ENCODE results near the gene NEIL3.

The NEIL3 gene

GRCh38 chr4:177309522-177310371 is at the start of gene NEIL3:
TSS of gene NEIL3 (plus strand) at chr4:177309874. CDS start at chr4:177309954, 80 bp downstream.
- peak; percentile 93 to 96 for DNase-seq (ENCODE audit: low read depth in 1 of 2, low spot score in 1 of 2)

DNA sequence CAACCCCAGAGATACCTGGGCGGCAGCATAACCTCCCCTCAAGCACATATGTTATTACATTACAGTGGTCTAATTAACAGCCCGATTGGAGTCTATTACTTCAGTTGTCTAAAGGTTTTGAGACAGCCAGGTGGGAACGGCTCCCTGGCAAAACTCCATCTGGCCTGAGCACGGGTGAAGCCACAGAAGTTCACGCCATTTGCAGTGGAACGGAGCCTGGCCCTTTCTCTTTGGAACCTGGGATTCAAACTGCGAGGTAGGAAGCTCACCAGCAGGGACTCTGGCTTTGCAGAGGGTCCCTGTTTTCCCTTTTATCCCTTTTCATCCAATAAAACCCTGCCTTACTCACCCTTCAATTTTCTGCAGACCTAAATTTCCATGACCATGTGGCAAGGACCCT is 45.9 kb upstream of the NEIL3 start:
- DNase-seq (ENCODE audit: low read depth in 1 of 2, low spot score in 1 of 2): no peak

GRCh38 chr4:177264788-177265422 is 44.8 kb upstream of the NEIL3 start:
- no peak for DNase-seq (ENCODE audit: low read depth in 1 of 2, low spot score in 1 of 2)

GRCh38 chr4:177265729-177266128 is 43.9 kb upstream of the NEIL3 start:
- no peak for DNase-seq (ENCODE audit: low read depth in 1 of 2, low spot score in 1 of 2)

DNA sequence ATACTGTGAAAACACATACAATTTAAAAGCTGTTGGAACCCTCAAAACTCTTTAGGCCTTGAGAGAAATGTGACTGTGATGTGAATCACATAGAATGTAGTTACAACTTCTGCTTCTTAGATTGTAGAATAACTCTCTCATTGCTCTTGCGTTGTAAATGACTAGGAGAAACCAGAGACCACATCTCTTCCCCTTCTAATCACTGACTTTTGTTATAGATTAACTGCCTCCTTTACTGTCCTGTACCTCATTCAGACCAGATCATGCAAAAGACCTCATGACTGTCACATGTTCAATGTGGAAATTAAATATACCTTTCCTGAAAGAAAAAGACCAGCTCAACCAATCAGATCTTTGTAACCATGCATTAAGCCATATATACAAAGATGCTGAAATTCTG is 43.2 kb upstream of the NEIL3 start:
- no peak for DNase-seq (ENCODE audit: low read depth in 1 of 2, low spot score in 1 of 2)

GRCh38 chr4:177267911-177268310 is 41.8 kb upstream of the NEIL3 start:
- DNase-seq (ENCODE audit: low read depth in 1 of 2, low spot score in 1 of 2): no peak

DNA sequence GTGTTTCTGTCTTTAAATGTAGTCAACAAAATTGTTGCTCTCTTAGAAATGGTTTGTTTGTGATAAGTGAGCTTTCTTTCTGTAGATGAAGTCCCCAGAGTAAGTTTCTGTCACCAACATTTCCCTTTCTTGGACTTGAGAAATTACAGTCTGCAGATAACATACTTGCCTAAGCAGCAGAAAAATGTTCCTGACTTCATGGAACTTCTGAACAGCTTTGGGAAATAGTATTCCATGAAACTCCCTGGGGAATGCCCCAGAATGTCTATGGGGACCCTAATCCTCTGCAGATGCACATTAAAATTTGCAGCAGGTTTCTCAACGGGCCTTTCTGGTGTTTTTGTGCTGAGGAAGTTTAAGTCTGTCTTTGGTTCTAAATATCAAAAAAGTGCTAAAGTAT is 38.6 kb upstream of the NEIL3 start:
- no peak for DNase-seq (ENCODE audit: low read depth in 1 of 2, low spot score in 1 of 2)

- DNase-seq (ENCODE audit: low read depth in 1 of 2, low spot score in 1 of 2): no peak
Measured at GRCh38 chr4:177271915-177272766, 37.5 kb upstream of the NEIL3 start.

DNA sequence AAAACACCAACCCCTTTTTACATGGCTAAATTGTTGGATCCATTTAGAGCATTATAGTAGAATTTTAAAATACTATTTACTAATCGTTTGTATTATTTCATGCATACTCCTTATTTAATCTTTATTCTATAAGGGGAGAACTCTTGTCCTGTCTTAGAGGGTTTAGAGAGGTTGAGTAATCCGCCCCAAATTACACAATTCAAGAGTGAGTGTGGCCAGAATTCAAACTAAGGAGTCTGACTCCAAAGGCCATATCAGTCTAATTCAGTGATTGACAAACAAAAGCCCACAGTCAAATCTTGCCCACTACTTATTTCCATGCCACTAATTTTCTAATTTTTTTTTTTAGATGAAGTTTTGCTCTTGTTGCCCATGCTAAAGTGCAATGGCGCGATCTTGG is 33.7 kb upstream of the NEIL3 start:
- no peak for DNase-seq (ENCODE audit: low read depth in 1 of 2, low spot score in 1 of 2)

GRCh38 chr4:177281351-177281909 is 28.2 kb upstream of the NEIL3 start:
- DNase-seq (ENCODE audit: low read depth in 1 of 2, low spot score in 1 of 2): no peak

DNA sequence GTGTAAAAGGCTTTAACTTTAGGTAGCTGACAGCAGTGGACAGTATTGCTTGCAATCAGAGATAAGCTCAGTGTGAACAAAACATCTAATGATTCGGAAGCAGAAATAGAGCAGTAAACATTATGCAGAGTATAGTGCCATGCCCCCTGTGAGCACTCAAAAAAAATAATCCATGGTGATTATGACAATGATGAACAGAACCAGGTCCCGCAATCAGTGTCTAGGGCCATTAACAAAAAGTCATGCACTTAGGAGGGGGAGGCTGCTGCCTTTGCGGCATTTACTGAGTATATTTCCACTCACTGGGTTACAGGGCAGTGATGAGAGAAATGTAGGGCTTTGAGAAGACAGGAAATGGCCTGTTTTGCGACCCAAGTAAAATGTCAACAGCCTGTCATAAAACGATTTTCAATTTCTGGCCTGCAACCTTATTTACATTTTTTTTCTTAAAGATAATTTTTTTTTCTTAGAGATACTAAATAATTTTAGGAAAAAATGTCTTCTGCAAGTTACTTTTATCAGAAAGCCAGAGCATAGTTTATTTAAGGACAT is 27.3 kb upstream of the NEIL3 start:
- DNase-seq (ENCODE audit: low read depth in 1 of 2, low spot score in 1 of 2): no peak

DNA sequence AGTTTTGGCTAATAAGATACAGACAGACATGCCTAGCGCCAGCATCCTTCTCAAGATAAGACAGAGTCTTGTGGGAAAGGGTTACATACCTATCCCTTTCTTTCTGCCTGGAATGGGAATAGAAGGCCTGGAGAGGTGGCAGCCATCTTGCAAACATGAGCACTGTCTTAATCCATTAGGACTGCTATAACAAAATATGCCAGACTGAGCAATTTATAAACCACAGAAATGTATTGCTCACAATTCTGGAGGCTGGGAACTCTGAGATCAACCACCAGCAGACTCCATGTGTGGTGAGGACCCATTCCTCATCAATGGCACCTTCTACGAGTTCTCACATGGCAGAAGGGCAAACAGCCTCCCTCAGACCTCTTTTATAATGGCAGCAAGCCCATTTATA is 26.5 kb upstream of the NEIL3 start:
- DNase-seq (ENCODE audit: low read depth in 1 of 2, low spot score in 1 of 2): no peak

- no peak for DNase-seq (ENCODE audit: low read depth in 1 of 2, low spot score in 1 of 2)
Measured at GRCh38 chr4:177285953-177286352, 23.7 kb upstream of the NEIL3 start.

GRCh38 chr4:177287255-177287654 is 22.4 kb upstream of the NEIL3 start:
- no peak for DNase-seq (ENCODE audit: low read depth in 1 of 2, low spot score in 1 of 2)

- DNase-seq (ENCODE audit: low read depth in 1 of 2, low spot score in 1 of 2): no peak
Measured at GRCh38 chr4:177288335-177288734, 21.3 kb upstream of the NEIL3 start.

- DNase-seq (ENCODE audit: low read depth in 1 of 2, low spot score in 1 of 2): no peak
Measured at GRCh38 chr4:177290780-177291179, 18.9 kb upstream of the NEIL3 start.

- DNase-seq (ENCODE audit: low read depth in 1 of 2, low spot score in 1 of 2): no peak
Measured at GRCh38 chr4:177292171-177292570, 17.5 kb upstream of the NEIL3 start.

- DNase-seq (ENCODE audit: low read depth in 1 of 2, low spot score in 1 of 2): no peak
Measured at GRCh38 chr4:177293208-177294033, 16.3 kb upstream of the NEIL3 start.

- no peak for DNase-seq (ENCODE audit: low read depth in 1 of 2, low spot score in 1 of 2)
Measured at GRCh38 chr4:177297785-177298391, 11.8 kb upstream of the NEIL3 start.

DNA sequence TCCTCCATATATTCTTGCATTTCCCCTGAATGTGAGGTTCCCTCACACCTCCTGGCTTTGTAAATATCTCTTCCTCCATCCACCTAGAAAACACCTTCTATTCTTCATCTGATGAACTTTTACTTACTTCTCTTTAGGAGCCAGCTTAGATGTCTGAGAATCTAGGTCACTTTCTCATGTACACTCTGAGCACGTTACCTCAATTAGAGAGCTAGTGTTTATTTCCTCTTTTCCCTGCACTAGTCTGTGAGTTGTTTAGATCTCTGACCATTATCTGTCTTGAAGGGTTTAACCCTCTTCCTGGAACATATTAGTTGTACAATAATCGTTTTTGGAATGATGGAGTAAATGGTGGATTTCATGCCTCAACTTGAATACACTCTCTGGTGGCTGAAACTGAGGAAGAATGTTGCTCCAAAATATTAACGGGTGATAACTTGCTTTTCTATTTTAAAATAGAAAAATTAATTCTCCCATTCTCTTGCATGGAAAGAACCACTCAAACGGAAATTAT is 8.5 kb upstream of the NEIL3 start:
- no peak for DNase-seq (ENCODE audit: low read depth in 1 of 2, low spot score in 1 of 2)

Measured in activated CD4-positive, alpha-beta T cell treated with anti-CD3 and anti-CD28 coated beads, Interleukin-2, amount 50 U/mL, for 24 hours (primary cell).